ENCODE measurements around the gene CXCL13. TPM values are rescaled to one million over a fixed set of nuclear protein-coding genes. Genes with fewer than 3 reads are reported as not detected.
"Not testable (repeated sequence)": the region's sequence is repeated elsewhere in the genome, so short reads cannot be mapped to it uniquely, and the experiment has no call there.

CXCL13 gene, protein sequence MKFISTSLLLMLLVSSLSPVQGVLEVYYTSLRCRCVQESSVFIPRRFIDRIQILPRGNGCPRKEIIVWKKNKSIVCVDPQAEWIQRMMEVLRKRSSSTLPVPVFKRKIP
- total RNA-seq (1 to 10 TPM in 1 of 2 donors, not detected in 1; 1.2 TPM), polyA plus RNA-seq (1 to 10 TPM; 2.8 to 4.0 TPM)

DNA sequence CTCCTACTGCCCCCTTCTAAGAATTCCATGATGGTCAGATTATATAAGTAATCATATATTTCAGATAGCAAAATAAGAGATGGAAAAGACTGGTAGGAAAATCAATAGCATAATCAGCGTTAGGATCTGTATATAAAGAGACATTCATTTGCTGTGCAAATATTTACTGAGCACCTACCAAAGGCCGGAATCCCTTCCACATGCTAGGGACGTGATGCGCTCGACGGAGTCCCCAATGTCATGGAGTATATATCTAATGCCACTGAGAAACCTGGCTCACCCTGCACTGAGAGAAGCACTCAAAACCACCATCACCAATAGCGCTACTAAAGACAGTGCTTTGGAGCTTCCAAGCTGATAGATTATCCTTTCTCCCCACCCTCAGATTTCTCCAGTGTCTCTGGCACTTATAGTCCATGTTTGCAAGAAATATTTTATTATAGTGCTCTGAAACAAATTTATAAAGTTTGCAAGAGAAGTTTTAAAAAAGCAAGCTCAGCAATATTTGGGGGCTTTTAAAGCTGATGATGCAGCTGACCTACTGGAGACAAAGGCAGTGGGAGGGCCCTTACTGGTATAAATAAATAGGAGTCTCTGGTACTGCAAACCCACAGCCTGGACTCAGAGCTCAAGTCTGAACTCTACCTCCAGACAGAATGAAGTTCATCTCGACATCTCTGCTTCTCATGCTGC is at the start of gene CXCL13:
Gene CXCL13 (plus strand): TSS at position 611 of the 693 bp plus-strand sequence. CDS start 46 bp downstream, at position 657.
- no peak for DNase-seq (ENCODE audit: low spot score)
- Histone ChIP-seq H3K9me3 (ENCODE audit: control insufficient read depth in 4 of 4, low read length in 3 of 4) (no peaks in the 10 kb centered on the region), H3K27ac (ENCODE audit: low read depth in 1 of 2, low read length in 2 of 2) (no peak within 1 kb of the TSS), H3K36me3 (ENCODE audit: control insufficient read depth in 4 of 4, insufficient read depth in 3 of 4, low read depth in 1 of 4, low read length in 3 of 4) (no peaks in the 10 kb centered on the region), H3K4me1 (ENCODE audit: control insufficient read depth in 4 of 4, insufficient read depth in 4 of 4, low read length in 3 of 4) (peaks cover 0 to 18% (median 12%) of the 10 kb centered on the region in 4 donors), H3K4me3 (ENCODE audit: low read depth in 1 of 3, low read length in 3 of 3) (no peak within 1 kb of the TSS), H3K9ac (ENCODE audit: low read depth in 1 of 2, low read length in 2 of 2) (no peak within 1 kb of the TSS), H3K27me3 (ENCODE audit: control insufficient read depth in 4 of 4, insufficient read depth in 4 of 4, low read length in 3 of 4) (no peaks in the 10 kb centered on the region)
- 53% methylated on average over 8 of the region's 8 CpGs for WGBS
- TF ChIP-seq FOXA1 (IDR thresholded peaks at IDR 0.05), result peak; percentile 18
- TF ChIP-seq RXRA (IDR thresholded peaks at IDR 0.05), result peak in 1 of 2 donors; percentile 31
- TF ChIP-seq, protein P1, sequence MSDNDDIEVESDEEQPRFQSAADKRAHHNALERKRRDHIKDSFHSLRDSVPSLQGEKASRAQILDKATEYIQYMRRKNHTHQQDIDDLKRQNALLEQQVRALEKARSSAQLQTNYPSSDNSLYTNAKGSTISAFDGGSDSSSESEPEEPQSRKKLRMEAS (IDR thresholded peaks at IDR 0.05), result no peak
- TF ChIP-seq HNF4A (conservative IDR thresholded peaks at IDR 0.05), result peak in 1 of 2 donors; percentile 8

DNA sequence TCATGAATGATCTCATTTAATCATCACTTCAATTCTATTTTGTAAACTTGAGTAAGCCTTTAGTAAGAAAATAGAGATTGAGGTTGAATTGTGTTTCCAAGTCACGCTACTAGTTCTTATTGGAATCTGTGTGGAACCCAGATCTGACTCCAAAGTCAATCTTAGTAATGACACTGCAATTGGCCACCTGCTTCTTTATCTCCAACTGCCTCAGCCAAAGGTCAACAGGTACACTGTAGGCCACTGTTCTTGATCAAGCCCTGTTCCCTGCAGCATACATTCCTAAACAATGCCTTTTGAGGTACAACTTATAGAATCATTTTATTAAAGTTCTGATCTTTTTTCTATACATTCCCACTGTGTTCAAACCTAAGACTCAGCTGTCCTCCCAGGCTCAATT is 45.5 kb upstream of the CXCL13 start:
- Histone ChIP-seq H3K27ac (ENCODE audit: low read depth in 1 of 2, low read length in 2 of 2) (peak overlapping the region in 1 of 2 donors; percentile 19), H3K9me3 (ENCODE audit: control insufficient read depth in 4 of 4, low read length in 3 of 4) (peaks cover 0 to 8% (median 0%) of the 10 kb centered on the region in 4 donors), H3K4me3 (ENCODE audit: low read depth in 1 of 3, low read length in 3 of 3) (no peak overlapping the region), H3K9ac (ENCODE audit: low read depth in 1 of 2, low read length in 2 of 2) (no peak overlapping the region), H3K27me3 (ENCODE audit: control insufficient read depth in 4 of 4, insufficient read depth in 4 of 4, low read length in 3 of 4) (no peaks in the 10 kb centered on the region), H3K36me3 (ENCODE audit: control insufficient read depth in 4 of 4, insufficient read depth in 3 of 4, low read depth in 1 of 4, low read length in 3 of 4) (no peaks in the 10 kb centered on the region), H3K4me1 (ENCODE audit: control insufficient read depth in 4 of 4, insufficient read depth in 4 of 4, low read length in 3 of 4) (peaks cover 4 to 23% (median 10%) of the 10 kb centered on the region in 4 donors)
- no peak for DNase-seq (ENCODE audit: low spot score)
- TF ChIP-seq, protein P1 (IDR thresholded peaks at IDR 0.05), result peak; percentile 77
- TF ChIP-seq TAF1 (conservative IDR thresholded peaks at IDR 0.05) (no peak), EGR1 (IDR thresholded peaks at IDR 0.05; ENCODE audit: low read depth in 2 of 2) (peak in 1 of 2 donors; percentile 18), RXRA (IDR thresholded peaks at IDR 0.05) (peak; percentile 72 to 89), HNF4A (conservative IDR thresholded peaks at IDR 0.05) (peak; percentile 78 to 88), JUND (IDR thresholded peaks at IDR 0.05) (peak in 1 of 2 donors; percentile 63), SP1 (IDR thresholded peaks at IDR 0.05) (peak; percentile 45), HNF4G (IDR thresholded peaks at IDR 0.05) (no peak), GABPA (IDR thresholded peaks at IDR 0.05 in 1 of 2, conservative IDR thresholded peaks at IDR 0.05 in 1 of 2) (no peak), FOXA1 (IDR thresholded peaks at IDR 0.05) (no peak), NR2F2 (IDR thresholded peaks at IDR 0.05) (peak; percentile 38), FOXA2 (IDR thresholded peaks at IDR 0.05) (peak; percentile 78), RAD21 (IDR thresholded peaks at IDR 0.05) (peak in 1 of 2 donors; percentile 41), YY1 (IDR thresholded peaks at IDR 0.05) (peak; percentile 48)
- TF ChIP-seq, protein P2, sequence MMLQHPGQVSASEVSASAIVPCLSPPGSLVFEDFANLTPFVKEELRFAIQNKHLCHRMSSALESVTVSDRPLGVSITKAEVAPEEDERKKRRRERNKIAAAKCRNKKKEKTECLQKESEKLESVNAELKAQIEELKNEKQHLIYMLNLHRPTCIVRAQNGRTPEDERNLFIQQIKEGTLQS (IDR thresholded peaks at IDR 0.05), result no peak
- TF ChIP-seq, protein P3, sequence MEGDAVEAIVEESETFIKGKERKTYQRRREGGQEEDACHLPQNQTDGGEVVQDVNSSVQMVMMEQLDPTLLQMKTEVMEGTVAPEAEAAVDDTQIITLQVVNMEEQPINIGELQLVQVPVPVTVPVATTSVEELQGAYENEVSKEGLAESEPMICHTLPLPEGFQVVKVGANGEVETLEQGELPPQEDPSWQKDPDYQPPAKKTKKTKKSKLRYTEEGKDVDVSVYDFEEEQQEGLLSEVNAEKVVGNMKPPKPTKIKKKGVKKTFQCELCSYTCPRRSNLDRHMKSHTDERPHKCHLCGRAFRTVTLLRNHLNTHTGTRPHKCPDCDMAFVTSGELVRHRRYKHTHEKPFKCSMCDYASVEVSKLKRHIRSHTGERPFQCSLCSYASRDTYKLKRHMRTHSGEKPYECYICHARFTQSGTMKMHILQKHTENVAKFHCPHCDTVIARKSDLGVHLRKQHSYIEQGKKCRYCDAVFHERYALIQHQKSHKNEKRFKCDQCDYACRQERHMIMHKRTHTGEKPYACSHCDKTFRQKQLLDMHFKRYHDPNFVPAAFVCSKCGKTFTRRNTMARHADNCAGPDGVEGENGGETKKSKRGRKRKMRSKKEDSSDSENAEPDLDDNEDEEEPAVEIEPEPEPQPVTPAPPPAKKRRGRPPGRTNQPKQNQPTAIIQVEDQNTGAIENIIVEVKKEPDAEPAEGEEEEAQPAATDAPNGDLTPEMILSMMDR (IDR thresholded peaks at IDR 0.05; ENCODE audit: low read depth, low read length, missing input control), result no peak
- TF ChIP-seq, protein P4, sequence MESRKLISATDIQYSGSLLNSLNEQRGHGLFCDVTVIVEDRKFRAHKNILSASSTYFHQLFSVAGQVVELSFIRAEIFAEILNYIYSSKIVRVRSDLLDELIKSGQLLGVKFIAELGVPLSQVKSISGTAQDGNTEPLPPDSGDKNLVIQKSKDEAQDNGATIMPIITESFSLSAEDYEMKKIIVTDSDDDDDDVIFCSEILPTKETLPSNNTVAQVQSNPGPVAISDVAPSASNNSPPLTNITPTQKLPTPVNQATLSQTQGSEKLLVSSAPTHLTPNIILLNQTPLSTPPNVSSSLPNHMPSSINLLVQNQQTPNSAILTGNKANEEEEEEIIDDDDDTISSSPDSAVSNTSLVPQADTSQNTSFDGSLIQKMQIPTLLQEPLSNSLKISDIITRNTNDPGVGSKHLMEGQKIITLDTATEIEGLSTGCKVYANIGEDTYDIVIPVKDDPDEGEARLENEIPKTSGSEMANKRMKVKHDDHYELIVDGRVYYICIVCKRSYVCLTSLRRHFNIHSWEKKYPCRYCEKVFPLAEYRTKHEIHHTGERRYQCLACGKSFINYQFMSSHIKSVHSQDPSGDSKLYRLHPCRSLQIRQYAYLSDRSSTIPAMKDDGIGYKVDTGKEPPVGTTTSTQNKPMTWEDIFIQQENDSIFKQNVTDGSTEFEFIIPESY (IDR thresholded peaks at IDR 0.05), result no peak
- TF ChIP-seq, protein P5, sequence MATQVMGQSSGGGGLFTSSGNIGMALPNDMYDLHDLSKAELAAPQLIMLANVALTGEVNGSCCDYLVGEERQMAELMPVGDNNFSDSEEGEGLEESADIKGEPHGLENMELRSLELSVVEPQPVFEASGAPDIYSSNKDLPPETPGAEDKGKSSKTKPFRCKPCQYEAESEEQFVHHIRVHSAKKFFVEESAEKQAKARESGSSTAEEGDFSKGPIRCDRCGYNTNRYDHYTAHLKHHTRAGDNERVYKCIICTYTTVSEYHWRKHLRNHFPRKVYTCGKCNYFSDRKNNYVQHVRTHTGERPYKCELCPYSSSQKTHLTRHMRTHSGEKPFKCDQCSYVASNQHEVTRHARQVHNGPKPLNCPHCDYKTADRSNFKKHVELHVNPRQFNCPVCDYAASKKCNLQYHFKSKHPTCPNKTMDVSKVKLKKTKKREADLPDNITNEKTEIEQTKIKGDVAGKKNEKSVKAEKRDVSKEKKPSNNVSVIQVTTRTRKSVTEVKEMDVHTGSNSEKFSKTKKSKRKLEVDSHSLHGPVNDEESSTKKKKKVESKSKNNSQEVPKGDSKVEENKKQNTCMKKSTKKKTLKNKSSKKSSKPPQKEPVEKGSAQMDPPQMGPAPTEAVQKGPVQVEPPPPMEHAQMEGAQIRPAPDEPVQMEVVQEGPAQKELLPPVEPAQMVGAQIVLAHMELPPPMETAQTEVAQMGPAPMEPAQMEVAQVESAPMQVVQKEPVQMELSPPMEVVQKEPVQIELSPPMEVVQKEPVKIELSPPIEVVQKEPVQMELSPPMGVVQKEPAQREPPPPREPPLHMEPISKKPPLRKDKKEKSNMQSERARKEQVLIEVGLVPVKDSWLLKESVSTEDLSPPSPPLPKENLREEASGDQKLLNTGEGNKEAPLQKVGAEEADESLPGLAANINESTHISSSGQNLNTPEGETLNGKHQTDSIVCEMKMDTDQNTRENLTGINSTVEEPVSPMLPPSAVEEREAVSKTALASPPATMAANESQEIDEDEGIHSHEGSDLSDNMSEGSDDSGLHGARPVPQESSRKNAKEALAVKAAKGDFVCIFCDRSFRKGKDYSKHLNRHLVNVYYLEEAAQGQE (IDR thresholded peaks at IDR 0.05), result peak; percentile 49
- WGBS, result 29% methylated on average over 1 of the region's 1 CpG

DNA sequence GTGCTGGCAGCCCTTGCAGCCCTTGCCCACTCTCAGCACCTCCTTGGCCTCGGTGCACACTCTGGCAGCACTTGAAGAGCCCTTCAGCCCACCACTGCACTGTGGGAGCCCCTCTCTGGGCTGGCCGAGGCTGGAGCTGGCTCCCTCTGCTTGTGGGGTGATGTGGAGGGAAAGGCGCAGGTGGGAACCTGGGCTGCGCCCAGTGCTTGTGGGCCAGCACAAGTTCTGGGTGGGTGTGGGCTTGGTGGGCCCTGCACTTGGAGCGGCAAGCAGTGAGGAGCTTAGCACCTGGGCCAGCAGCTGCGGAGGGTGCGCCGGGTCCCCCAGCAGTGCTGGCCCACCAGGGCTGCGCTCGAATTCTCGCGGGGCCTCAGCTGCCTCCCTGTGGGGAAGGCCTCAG is 43.9 kb upstream of the CXCL13 start:
- H3K36me3 ChIP-seq (ENCODE audit: control insufficient read depth in 4 of 4, insufficient read depth in 3 of 4, low read depth in 1 of 4, low read length in 3 of 4); H3K27ac ChIP-seq (ENCODE audit: low read depth in 1 of 2, low read length in 2 of 2); DNase-seq (ENCODE audit: low spot score); H3K27me3 ChIP-seq (ENCODE audit: control insufficient read depth in 4 of 4, insufficient read depth in 4 of 4, low read length in 3 of 4); H3K4me3 ChIP-seq (ENCODE audit: low read depth in 1 of 3, low read length in 3 of 3); H3K9me3 ChIP-seq (ENCODE audit: control insufficient read depth in 4 of 4, low read length in 3 of 4); H3K9ac ChIP-seq (ENCODE audit: low read depth in 1 of 2, low read length in 2 of 2): not testable (repeated sequence)
- peaks cover 7 to 32% (median 16%) of the 10 kb centered on the region in 4 donors for H3K4me1 ChIP-seq (ENCODE audit: control insufficient read depth in 4 of 4, insufficient read depth in 4 of 4, low read length in 3 of 4)
- WGBS, result 98% methylated on average over 12 of the region's 12 CpGs
